Spleen (tissue), 7 donors: ENCODE data around the gene EFHD2.

ENCODE experiments used
- POLR2AphosphoS5 ChIP-seq, 3 donors: sonication (generic); formaldehyde crosslinking; IDR thresholded peaks; one replicate each; pipeline ENCODE4 v1.5.1; 2017; ENCODE audit warnings: antibody characterized with exemption in 3 of 3
- TF ChIP-seq, protein P1 (sequence below), 11 experiments: fragments of 200-600 bp in 7 of 11; fragments of 450-650 bp in 4 of 11; sonication (generic) in 4 of 11; IDR thresholded peaks in 8 of 11; conservative IDR thresholded peaks in 3 of 11; 1 replicate in 7 of 11; 2 replicates in 4 of 11; pipeline versions ENCODE4 v1.4.0 to v1.8.0; 2016 to 2021; ENCODE audit warnings: antibody characterized with exemption in 11 of 11, inconsistent platforms in 4 of 11, mild to moderate bottlenecking in 1 of 11
- donor health status: DM: no; HTN: no; CAD: no; lungs with moderate emphysema.
- donor health status: DM: no; HTN: no; CAD: no.
- donor health status: DM: no; HTN: no; CAD: no.

DNA sequence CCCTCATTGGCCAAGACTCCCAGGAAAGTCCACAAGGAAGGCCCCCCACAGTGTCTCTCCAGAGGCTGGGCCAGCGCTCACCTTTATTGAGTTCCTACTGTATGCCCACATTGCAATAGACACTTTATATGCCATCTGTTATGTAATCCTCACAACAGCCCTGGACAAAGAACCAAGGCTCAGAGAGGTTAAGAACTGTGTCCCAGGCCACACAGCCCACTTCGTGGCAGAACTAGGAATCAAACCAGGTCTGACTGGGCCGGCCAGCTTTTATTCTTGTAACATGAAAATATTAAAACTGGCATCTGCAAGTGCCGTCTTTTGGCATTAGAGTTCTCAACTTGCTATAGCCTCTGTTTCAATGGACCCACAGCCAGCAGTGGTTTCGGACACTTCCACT is 33.1 kb downstream of the EFHD2 start:
- TF ChIP-seq, protein P1, sequence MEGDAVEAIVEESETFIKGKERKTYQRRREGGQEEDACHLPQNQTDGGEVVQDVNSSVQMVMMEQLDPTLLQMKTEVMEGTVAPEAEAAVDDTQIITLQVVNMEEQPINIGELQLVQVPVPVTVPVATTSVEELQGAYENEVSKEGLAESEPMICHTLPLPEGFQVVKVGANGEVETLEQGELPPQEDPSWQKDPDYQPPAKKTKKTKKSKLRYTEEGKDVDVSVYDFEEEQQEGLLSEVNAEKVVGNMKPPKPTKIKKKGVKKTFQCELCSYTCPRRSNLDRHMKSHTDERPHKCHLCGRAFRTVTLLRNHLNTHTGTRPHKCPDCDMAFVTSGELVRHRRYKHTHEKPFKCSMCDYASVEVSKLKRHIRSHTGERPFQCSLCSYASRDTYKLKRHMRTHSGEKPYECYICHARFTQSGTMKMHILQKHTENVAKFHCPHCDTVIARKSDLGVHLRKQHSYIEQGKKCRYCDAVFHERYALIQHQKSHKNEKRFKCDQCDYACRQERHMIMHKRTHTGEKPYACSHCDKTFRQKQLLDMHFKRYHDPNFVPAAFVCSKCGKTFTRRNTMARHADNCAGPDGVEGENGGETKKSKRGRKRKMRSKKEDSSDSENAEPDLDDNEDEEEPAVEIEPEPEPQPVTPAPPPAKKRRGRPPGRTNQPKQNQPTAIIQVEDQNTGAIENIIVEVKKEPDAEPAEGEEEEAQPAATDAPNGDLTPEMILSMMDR (IDR thresholded peaks at IDR 0.05 in 8 of 11, conservative IDR thresholded peaks at IDR 0.05 in 3 of 11) = no peak
- no peak for TF ChIP-seq POLR2AphosphoS5 (IDR thresholded peaks at IDR 0.05)
